ENCODE measurements around the gene HOXA4.
A peak's percentile ranks its signal among the peaks of the same experiment; 100 is the strongest.

The HOXA4 gene

GRCh38 chr7:27173511-27173955, 43.0 kb upstream of the HOXA4 start:
- TF ChIP-seq, protein P1, sequence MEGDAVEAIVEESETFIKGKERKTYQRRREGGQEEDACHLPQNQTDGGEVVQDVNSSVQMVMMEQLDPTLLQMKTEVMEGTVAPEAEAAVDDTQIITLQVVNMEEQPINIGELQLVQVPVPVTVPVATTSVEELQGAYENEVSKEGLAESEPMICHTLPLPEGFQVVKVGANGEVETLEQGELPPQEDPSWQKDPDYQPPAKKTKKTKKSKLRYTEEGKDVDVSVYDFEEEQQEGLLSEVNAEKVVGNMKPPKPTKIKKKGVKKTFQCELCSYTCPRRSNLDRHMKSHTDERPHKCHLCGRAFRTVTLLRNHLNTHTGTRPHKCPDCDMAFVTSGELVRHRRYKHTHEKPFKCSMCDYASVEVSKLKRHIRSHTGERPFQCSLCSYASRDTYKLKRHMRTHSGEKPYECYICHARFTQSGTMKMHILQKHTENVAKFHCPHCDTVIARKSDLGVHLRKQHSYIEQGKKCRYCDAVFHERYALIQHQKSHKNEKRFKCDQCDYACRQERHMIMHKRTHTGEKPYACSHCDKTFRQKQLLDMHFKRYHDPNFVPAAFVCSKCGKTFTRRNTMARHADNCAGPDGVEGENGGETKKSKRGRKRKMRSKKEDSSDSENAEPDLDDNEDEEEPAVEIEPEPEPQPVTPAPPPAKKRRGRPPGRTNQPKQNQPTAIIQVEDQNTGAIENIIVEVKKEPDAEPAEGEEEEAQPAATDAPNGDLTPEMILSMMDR (conservative IDR thresholded peaks at IDR 0.05; ENCODE audit: low read depth), result no peak
- no peak for DNase-seq (ENCODE audit: low spot score)
- H3K27ac ChIP-seq, result peak overlapping the region; percentile 95
- ChIA-PET POLR2A (ENCODE audit: low non-redundant PET) (no interaction called here), CTCF (interaction anchor here (0.8 to 1.9 kb wide), 3 partner anchors 9 to 22 kb away, joined by 4 to 7 read pairs (median 6); no protein-coding TSS in a partner anchor)

DNA sequence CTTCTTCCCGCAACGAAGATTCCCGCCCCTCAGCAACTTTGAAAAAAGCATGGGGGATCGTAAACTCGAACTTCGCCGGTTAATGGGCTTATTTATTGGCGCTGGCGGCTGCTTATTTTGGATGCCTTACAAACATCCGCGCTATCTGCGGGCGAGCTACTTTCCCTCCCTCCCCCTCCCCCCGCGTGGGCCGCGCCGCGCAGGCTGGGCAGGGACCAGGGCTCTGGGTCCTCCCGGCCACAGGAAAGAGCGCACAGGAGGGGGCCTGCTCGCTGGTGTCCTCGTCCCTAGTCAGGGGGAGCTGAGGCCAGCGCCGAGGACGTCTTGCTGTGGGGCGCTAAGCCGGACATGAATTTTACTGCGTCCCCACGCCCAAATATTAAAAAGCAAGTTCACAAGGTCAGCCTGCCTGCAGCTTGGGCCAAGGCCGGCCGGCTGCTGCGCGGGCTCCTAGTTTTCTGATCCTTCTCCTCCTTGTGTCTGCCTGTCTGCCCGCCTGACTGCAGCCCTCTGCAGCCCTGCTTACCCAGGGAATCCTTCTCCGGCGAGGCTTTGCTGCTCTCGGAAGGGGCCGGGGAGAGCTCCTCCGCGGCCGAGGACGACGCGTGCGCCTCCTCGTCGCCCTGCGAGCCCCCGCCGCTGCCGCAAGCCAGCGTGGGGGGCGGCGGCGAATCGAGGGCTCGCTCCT, 42.4 kb upstream of the HOXA4 start:
- ChIA-PET POLR2A (ENCODE audit: low non-redundant PET) (interaction anchor here (0.8 kb wide), 1 partner anchor 12 kb away, joined by 4 read pairs; the partner anchor contains the start of gene HOXA11), CTCF (interaction anchor here (0.9 to 1.9 kb wide), 4 partner anchors 9 to 12 kb away, joined by 3 to 7 read pairs (median 6); no protein-coding TSS in a partner anchor)
- TF ChIP-seq, protein P1 (conservative IDR thresholded peaks at IDR 0.05; ENCODE audit: low read depth), result no peak
- DNase-seq (ENCODE audit: low spot score), result no peak
- peak overlapping the region; percentile 95 for H3K27ac ChIP-seq

- TF ChIP-seq, protein P1 (conservative IDR thresholded peaks at IDR 0.05; ENCODE audit: low read depth), result no peak
- ChIA-PET POLR2A (ENCODE audit: low non-redundant PET) (interaction anchor here (0.8 kb wide), 1 partner anchor 12 kb away, joined by 4 read pairs; the partner anchor contains the start of gene HOXA11), CTCF (interaction anchor here (0.9 to 1.2 kb wide), 5 partner anchors 9 to 30 kb away, joined by 3 to 6 read pairs (median 4); no protein-coding TSS in a partner anchor)
- peak overlapping the region; percentile 95 for H3K27ac ChIP-seq
- DNase-seq (ENCODE audit: low spot score), result no peak
Observed at GRCh38 chr7:27172315-27172774, 41.8 kb upstream of the HOXA4 start.

GRCh38 chr7:27171637-27172314, 41.2 kb upstream of the HOXA4 start:
- peak overlapping the region; percentile 95 for H3K27ac ChIP-seq
- no peak for DNase-seq (ENCODE audit: low spot score)
- ChIA-PET CTCF (interaction anchor here (0.6 to 4.1 kb wide), 7 partner anchors 8 to 873 kb away, joined by 3 to 30 read pairs (median 4); no protein-coding TSS in a partner anchor), POLR2A (ENCODE audit: low non-redundant PET) (no interaction called here)
- TF ChIP-seq, protein P1 (conservative IDR thresholded peaks at IDR 0.05; ENCODE audit: low read depth), result peak; percentile 45

- H3K27ac ChIP-seq, result peak overlapping the region; percentile 95
- CTCF ChIA-PET, result interaction anchor here (0.6 to 4.1 kb wide), 5 partner anchors 8 to 873 kb away, joined by 3 to 30 read pairs (median 4); no protein-coding TSS in a partner anchor
- DNase-seq (ENCODE audit: low spot score), result no peak
Observed at GRCh38 chr7:27171325-27171636, 40.7 kb upstream of the HOXA4 start.

More at GRCh38 chr7:27171325-27171636, 40.7 kb upstream of the HOXA4 start:
- POLR2A ChIA-PET (ENCODE audit: low non-redundant PET), result no interaction called here
- TF ChIP-seq, protein P1 (conservative IDR thresholded peaks at IDR 0.05; ENCODE audit: low read depth), result no peak
